Fibroblast of lung (primary cell): Measurements from ENCODE around the gene NXPH3. TPM values are rescaled to one million over a fixed set of nuclear protein-coding genes. Genes with fewer than 3 reads are reported as not detected.
A peak's percentile ranks its signal among the peaks of the same experiment; 100 is the strongest.

Experiments used
- DNase-seq, 2 donors: peaks; one replicate each; pipeline versions ENCODE4 v3.0.0 to v3.0.0-alpha.2; 2010; ENCODE audit warnings: low read depth in 2 of 2
- H2AFZ ChIP-seq: 2 replicates; pipeline ENCODE4 v1.5.1; 2012; ENCODE audit warnings: low read length, control low read depth, inconsistent platforms
- H3K27ac ChIP-seq: 2 replicates; pipeline ENCODE4 v1.5.1; 2011; ENCODE audit warnings: low read length, control low read depth; ENCODE audit not compliant: insufficient read depth
- H3K27me3 ChIP-seq: 2 replicates; pipeline ENCODE4 v1.5.1; 2011; ENCODE audit warnings: mild to moderate bottlenecking, low read length; ENCODE audit not compliant: control insufficient read depth, insufficient read depth
- H3K36me3 ChIP-seq: 2 replicates; pipeline ENCODE4 v1.5.1; 2011; ENCODE audit warnings: low read length; ENCODE audit not compliant: control insufficient read depth, insufficient read depth
- H3K4me1 ChIP-seq: 2 replicates; pipeline ENCODE4 v1.5.1; 2011; ENCODE audit warnings: low read length; ENCODE audit not compliant: control insufficient read depth, insufficient read depth; ENCODE audit errors: extremely low read depth
- H3K4me2 ChIP-seq: 2 replicates; pipeline ENCODE4 v1.5.1; 2011; ENCODE audit warnings: low read length, control low read depth; ENCODE audit not compliant: insufficient read depth; ENCODE audit errors: extremely low read depth
- H3K4me3 ChIP-seq, 4 experiments: fragments of 200-600 bp in 1 of 4; sonication (generic) in 1 of 4; replicated peaks in 1 of 4; 2 replicates each; pipeline ENCODE4 v1.5.1; 2011 to 2016; ENCODE audit warnings: low read length in 4 of 4, low read depth in 3 of 4, mild to moderate bottlenecking in 3 of 4, control low read depth in 2 of 4, inconsistent platforms in 1 of 4, mixed read lengths in 1 of 4; ENCODE audit not compliant: insufficient read depth in 1 of 4; ENCODE audit errors: control extremely low read depth in 1 of 4
- H3K79me2 ChIP-seq: 2 replicates; pipeline ENCODE4 v1.5.1; 2012; ENCODE audit warnings: mild to moderate bottlenecking, low read length, inconsistent platforms; ENCODE audit not compliant: control insufficient read depth, insufficient read depth
- H3K9ac ChIP-seq: 2 replicates; pipeline ENCODE4 v1.5.1; 2011; ENCODE audit warnings: mild to moderate bottlenecking, low read length, control low read depth; ENCODE audit not compliant: insufficient read depth
- H3K9me3 ChIP-seq: 2 replicates; pipeline ENCODE4 v1.5.1; 2012; ENCODE audit warnings: low read depth, low read length; ENCODE audit not compliant: control insufficient read depth, insufficient read depth
- H4K20me1 ChIP-seq: 2 replicates; pipeline ENCODE4 v1.5.1; 2011; ENCODE audit warnings: low read length; ENCODE audit not compliant: control insufficient read depth, insufficient read depth; ENCODE audit errors: extremely low read depth
- EZH2 ChIP-seq: IDR thresholded peaks from 2 replicates; pipeline ENCODE4 v1.5.1; 2012; ENCODE audit warnings: low read length, control low read depth, mild to moderate bottlenecking; ENCODE audit errors: missing control alignments
- polyA plus RNA-seq, 2 donors: library from polyadenylated mRNA; depleted of rRNA in 1 of 2; stranded (reverse) in 1 of 2; unstranded in 1 of 2; fragments of >200 nt; gene quantifications; 2 replicates each; pipeline ENCODE4 v1.2.1, GENCODE V29; 2011 to 2012; ENCODE audit warnings: missing spikeins in 1 of 2
- total RNA-seq: library from RNA; depleted of rRNA; stranded (reverse); fragments of >200 nt; gene quantifications from 2 replicates; pipeline ENCODE4 v1.2.1, GENCODE V29; 2014
- TF ChIP-seq, protein P1 (sequence below), 2 donors: IDR thresholded peaks in 1 of 2; conservative IDR thresholded peaks in 1 of 2; 1 replicate in 1 of 2; 2 replicates in 1 of 2; pipeline ENCODE4 v1.5.1; 2011 to 2012; ENCODE audit warnings: low read length in 2 of 2, control low read depth in 1 of 2, inconsistent platforms in 1 of 2, low read depth in 1 of 2, mild to moderate bottlenecking in 1 of 2

NXPH3 gene
- total and polyA plus RNA-seq, 2 donors (not counting 1 experiment from before 2014, with no cell fraction given), result 0.36 to 0.66 TPM

DNA sequence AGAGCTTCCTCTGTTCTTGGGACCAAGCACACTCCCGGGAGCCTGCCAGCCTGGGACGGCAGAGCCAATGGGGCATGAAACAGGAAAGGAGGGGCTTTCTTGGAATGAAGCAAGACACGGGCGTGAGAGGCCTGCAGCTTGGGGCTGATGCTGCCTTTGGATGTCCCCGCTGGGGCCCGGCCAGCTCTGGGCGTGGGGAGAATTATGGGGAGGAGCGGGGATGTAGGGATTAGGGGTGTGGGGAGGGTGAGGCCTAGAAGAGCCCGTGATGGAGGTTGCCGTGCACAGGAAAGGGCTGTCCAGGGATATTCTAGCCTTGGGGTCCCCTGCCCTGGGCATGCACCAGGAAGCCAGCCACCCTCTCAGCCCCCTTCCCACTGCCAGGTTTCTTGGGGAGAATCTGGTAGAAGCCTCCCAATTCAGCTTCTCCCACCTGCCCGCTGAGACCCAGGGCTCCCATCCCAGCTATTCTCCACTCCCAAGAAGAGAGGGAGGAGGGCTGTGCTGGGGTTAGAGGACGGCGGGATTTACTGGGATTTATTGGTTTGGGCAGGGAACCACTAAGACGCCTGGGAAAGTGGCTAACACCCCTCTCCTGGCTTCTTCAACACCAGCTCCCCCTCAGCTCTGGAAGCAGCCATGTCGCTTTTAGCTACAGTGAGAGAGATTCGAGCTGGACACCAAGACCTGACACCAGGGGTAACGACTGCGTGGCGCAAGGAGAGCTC lies 20.0 kb upstream of the NXPH3 start:
- H3K4me3 ChIP-seq, result no peak overlapping the region
- no peak overlapping the region for H3K27ac ChIP-seq
- no peaks in the 10 kb centered on the region for H3K36me3 ChIP-seq
- no peaks in the 10 kb centered on the region for H4K20me1 ChIP-seq
- H3K79me2 ChIP-seq, result no peaks in the 10 kb centered on the region
- H3K4me1 ChIP-seq, result no peaks in the 10 kb centered on the region
- DNase-seq, result no peak
- H3K27me3 ChIP-seq, result peaks cover 3% of the 10 kb centered on the region
- no peaks in the 10 kb centered on the region for H3K9me3 ChIP-seq
- no peak overlapping the region for H3K9ac ChIP-seq
- peak overlapping the region; percentile 44 for H3K4me2 ChIP-seq
- H2AFZ ChIP-seq, result peak overlapping the region; percentile 41
- TF ChIP-seq, protein P1, sequence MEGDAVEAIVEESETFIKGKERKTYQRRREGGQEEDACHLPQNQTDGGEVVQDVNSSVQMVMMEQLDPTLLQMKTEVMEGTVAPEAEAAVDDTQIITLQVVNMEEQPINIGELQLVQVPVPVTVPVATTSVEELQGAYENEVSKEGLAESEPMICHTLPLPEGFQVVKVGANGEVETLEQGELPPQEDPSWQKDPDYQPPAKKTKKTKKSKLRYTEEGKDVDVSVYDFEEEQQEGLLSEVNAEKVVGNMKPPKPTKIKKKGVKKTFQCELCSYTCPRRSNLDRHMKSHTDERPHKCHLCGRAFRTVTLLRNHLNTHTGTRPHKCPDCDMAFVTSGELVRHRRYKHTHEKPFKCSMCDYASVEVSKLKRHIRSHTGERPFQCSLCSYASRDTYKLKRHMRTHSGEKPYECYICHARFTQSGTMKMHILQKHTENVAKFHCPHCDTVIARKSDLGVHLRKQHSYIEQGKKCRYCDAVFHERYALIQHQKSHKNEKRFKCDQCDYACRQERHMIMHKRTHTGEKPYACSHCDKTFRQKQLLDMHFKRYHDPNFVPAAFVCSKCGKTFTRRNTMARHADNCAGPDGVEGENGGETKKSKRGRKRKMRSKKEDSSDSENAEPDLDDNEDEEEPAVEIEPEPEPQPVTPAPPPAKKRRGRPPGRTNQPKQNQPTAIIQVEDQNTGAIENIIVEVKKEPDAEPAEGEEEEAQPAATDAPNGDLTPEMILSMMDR (conservative IDR thresholded peaks at IDR 0.05 in 1 of 2, IDR thresholded peaks at IDR 0.05 in 1 of 2; ENCODE audit: low read depth in 1 of 2, low read length in 2 of 2), result no peak
- no peak for TF ChIP-seq EZH2

DNA sequence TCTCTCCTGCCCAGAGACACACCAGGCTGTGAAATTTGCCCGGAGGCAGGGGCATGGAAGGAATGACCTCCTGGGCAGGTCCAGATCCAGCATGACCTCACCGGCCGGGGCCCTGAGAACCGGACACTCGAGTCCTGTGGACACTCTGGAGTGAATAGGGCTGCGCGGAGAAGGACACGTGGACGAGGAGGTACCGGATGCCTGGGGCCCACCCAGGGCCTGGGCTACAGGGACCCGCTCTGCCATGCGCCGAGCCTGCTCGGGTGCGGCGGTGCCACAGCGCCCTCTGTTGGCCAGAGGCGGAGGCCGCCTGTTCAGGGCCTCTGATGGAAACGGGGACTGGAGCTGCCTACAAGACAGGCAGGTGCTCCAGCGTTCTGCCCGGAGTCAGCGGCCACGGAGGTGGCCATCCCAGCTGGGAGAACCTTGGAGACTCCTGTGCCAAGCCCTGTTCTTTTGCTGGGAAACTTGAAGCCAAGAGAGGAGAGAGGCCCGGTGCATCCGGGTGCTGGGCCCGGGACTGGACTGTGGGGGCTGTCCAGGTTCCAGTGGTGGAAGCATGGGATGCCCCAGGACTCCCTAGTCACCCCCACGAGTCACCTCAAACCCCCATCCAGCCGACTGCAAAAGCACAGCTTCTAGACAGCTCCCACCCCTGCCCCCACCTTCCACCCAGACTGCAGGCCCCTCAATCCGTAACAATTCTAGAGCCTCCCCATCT lies 19.3 kb upstream of the NXPH3 start:
- peak; percentile 42 to 53 for DNase-seq
- Histone ChIP-seq H3K27ac (no peak overlapping the region), H3K36me3 (no peaks in the 10 kb centered on the region), H3K4me3 (no peak overlapping the region), H2AFZ (peak overlapping the region; percentile 41), H3K4me2 (peak overlapping the region; percentile 44), H3K4me1 (no peaks in the 10 kb centered on the region), H3K9me3 (no peaks in the 10 kb centered on the region), H3K27me3 (peaks cover 3% of the 10 kb centered on the region), H4K20me1 (no peaks in the 10 kb centered on the region), H3K79me2 (no peaks in the 10 kb centered on the region), H3K9ac (no peak overlapping the region)
- no peak for TF ChIP-seq EZH2
- TF ChIP-seq, protein P1 (conservative IDR thresholded peaks at IDR 0.05 in 1 of 2, IDR thresholded peaks at IDR 0.05 in 1 of 2; ENCODE audit: low read depth in 1 of 2, low read length in 2 of 2), result peak; percentile 94 to 96

DNA sequence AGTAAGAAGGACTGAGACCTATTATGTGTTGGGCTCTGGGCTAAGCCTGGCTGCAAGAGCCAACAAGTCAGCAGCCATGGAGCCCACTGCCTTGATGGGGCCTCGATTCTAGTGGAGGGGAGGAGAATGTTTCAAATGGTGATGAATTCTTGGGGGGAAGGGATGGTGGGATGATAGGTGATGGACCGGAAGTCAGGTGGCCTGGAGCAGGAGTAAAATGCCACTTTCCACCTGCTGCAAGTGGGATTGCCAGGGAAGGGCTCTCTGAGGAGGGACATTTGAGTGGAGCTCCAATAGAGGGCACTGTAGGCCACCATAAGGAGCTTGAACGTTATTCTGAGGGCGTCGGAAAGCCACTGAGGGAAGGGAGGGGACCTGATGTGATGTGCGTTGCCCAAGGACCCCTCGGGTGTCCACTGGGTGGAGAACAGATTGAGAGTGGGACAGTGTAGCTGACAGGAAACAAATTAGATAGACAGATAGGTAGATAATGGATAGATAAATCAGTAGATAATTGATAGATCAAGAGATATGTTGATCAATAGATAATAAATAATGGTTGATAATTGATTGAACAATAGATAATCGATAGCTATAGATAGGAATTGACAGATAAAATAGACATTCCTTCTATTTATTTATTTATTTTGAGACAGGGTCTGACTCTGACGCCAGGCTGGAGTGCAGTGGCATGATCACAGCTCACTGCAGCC lies 18.2 kb upstream of the NXPH3 start:
- H3K27me3 ChIP-seq, result peaks cover 3% of the 10 kb centered on the region
- no peak overlapping the region for H3K4me3 ChIP-seq
- H2AFZ ChIP-seq, result no peak overlapping the region
- H3K36me3 ChIP-seq, result no peaks in the 10 kb centered on the region
- H3K4me2 ChIP-seq, result no peak overlapping the region
- H3K27ac ChIP-seq, result no peak overlapping the region
- no peaks in the 10 kb centered on the region for H4K20me1 ChIP-seq
- no peaks in the 10 kb centered on the region for H3K9me3 ChIP-seq
- no peaks in the 10 kb centered on the region for H3K79me2 ChIP-seq
- no peaks in the 10 kb centered on the region for H3K4me1 ChIP-seq
- no peak for TF ChIP-seq EZH2
- TF ChIP-seq, protein P1 (conservative IDR thresholded peaks at IDR 0.05 in 1 of 2, IDR thresholded peaks at IDR 0.05 in 1 of 2; ENCODE audit: low read depth in 1 of 2, low read length in 2 of 2), result peak; percentile 68 to 80
- no peak overlapping the region for H3K9ac ChIP-seq
- peak; percentile 31 to 56 for DNase-seq
